ENCODE data around the gene TMEM151B.
"Not testable (repeated sequence)": the region's sequence is repeated elsewhere in the genome, so short reads cannot be mapped to it uniquely, and the experiment has no call there.

TMEM151B gene

GRCh38 chr6:44315516-44315915 is 45.3 kb downstream of the TMEM151B start:
- no peak overlapping the region for H3K27ac ChIP-seq
- TF ChIP-seq CTCF (conservative IDR thresholded peaks at IDR 0.05), result no peak

GRCh38 chr6:44315951-44316350 is 45.7 kb downstream of the TMEM151B start:
- no peak overlapping the region for H3K27ac ChIP-seq
- TF ChIP-seq CTCF (conservative IDR thresholded peaks at IDR 0.05), result no peak

GRCh38 chr6:44316481-44316880 is 46.2 kb downstream of the TMEM151B start:
- H3K27ac ChIP-seq, result no peak overlapping the region
- no peak for TF ChIP-seq CTCF (conservative IDR thresholded peaks at IDR 0.05)

GRCh38 chr6:44317136-44317631 is 46.9 kb downstream of the TMEM151B start:
- H3K27ac ChIP-seq, result not testable (repeated sequence)

- no peak for TF ChIP-seq CTCF (conservative IDR thresholded peaks at IDR 0.05)
- no peak overlapping the region for H3K27ac ChIP-seq
Measured at GRCh38 chr6:44321210-44321609, 51.0 kb downstream of the TMEM151B start.

- TF ChIP-seq CTCF (conservative IDR thresholded peaks at IDR 0.05), result no peak
- no peak overlapping the region for H3K27ac ChIP-seq
Measured at GRCh38 chr6:44327096-44327495, 56.8 kb downstream of the TMEM151B start.

GRCh38 chr6:44327760-44328159 is 57.5 kb downstream of the TMEM151B start:
- no peak overlapping the region for H3K27ac ChIP-seq
- no peak for TF ChIP-seq CTCF (conservative IDR thresholded peaks at IDR 0.05)

- not testable (repeated sequence) for H3K27ac ChIP-seq
Measured at GRCh38 chr6:44328203-44328602, 58.0 kb downstream of the TMEM151B start.

- no peak overlapping the region for H3K27ac ChIP-seq
- no peak for TF ChIP-seq CTCF (conservative IDR thresholded peaks at IDR 0.05)
Measured at GRCh38 chr6:44329858-44330257, 59.6 kb downstream of the TMEM151B start.

Data from VCaP (cell line).